Kidney capillary endothelial cell (primary cell): Measurements from ENCODE around the gene DAND5.
"Not testable (repeated sequence)": the region's sequence is repeated elsewhere in the genome, so short reads cannot be mapped to it uniquely, and the experiment has no call there.

Experiments used
- DNase-seq: peaks from one replicate; pipeline ENCODE4 v3.0.0-alpha.2; 2018; ENCODE audit warnings: low spot score

DAND5 gene

GRCh38 chr19:12967907-12968306 lies 1.5 kb upstream of the DAND5 start:
- DNase-seq, result no peak

GRCh38 chr19:12970070-12970820 lies 869 bp downstream of the DAND5 start:
- DNase-seq, result no peak

GRCh38 chr19:12973236-12973635 lies 3.9 kb downstream of the DAND5 start:
- no peak for DNase-seq

- DNase-seq, result no peak
Observed at GRCh38 chr19:12974301-12975220, 5.2 kb downstream of the DAND5 start.

- no peak for DNase-seq
Observed at GRCh38 chr19:12975221-12975741, 5.9 kb downstream of the DAND5 start.

GRCh38 chr19:12976109-12976508 lies 6.7 kb downstream of the DAND5 start:
- DNase-seq, result not testable (repeated sequence)

GRCh38 chr19:12979974-12980373 lies 10.6 kb downstream of the DAND5 start:
- DNase-seq, result no peak

- DNase-seq, result no peak
Observed at GRCh38 chr19:12982648-12983047, 13.3 kb downstream of the DAND5 start.

- DNase-seq, result no peak
Observed at GRCh38 chr19:12983091-12983490, 13.7 kb downstream of the DAND5 start.

GRCh38 chr19:12983542-12984142 lies 14.3 kb downstream of the DAND5 start:
- peak; percentile 70 for DNase-seq

- no peak for DNase-seq
Observed at GRCh38 chr19:12984143-12984627, 14.8 kb downstream of the DAND5 start.

GRCh38 chr19:12984683-12985048 lies 15.3 kb downstream of the DAND5 start:
- no peak for DNase-seq

- no peak for DNase-seq
Observed at GRCh38 chr19:12985049-12985776, 15.8 kb downstream of the DAND5 start.

- no peak for DNase-seq
Observed at GRCh38 chr19:12986726-12987125, 17.4 kb downstream of the DAND5 start.

GRCh38 chr19:12987190-12987589 lies 17.8 kb downstream of the DAND5 start:
- DNase-seq, result no peak

GRCh38 chr19:12987781-12988180 lies 18.4 kb downstream of the DAND5 start:
- no peak for DNase-seq

- no peak for DNase-seq
Observed at GRCh38 chr19:12990431-12990830, 21.1 kb downstream of the DAND5 start.

- DNase-seq, result no peak
Observed at GRCh38 chr19:12990853-12991252, 21.5 kb downstream of the DAND5 start.

- no peak for DNase-seq
Observed at GRCh38 chr19:12991296-12991695, 21.9 kb downstream of the DAND5 start.

- DNase-seq, result no peak
Observed at GRCh38 chr19:12992729-12993128, 23.4 kb downstream of the DAND5 start.

GRCh38 chr19:12993562-12993961 lies 24.2 kb downstream of the DAND5 start:
- no peak for DNase-seq
